ENCODE measurements around the gene ACSM3.

GRCh38 chr16:20750558-20750957 lies 13.3 kb upstream of the ACSM3 start:
- TF ChIP-seq POLR2A (IDR thresholded peaks at IDR 0.05; ENCODE audit: low read length) (no peak), GATA1 (IDR thresholded peaks at IDR 0.05; ENCODE audit: low read depth, low read length) (no peak)
